HG03103 (cell line): Measurements from ENCODE around the gene HAUS3.
A peak's percentile ranks its signal among the peaks of the same experiment; 100 is the strongest.

Source experiments
- ATAC-seq: cut with Tn5 transposase; IDR thresholded peaks from one replicate; pipeline ENCODE4 v1.9.1; 2021; ENCODE audit warnings: low read depth; ENCODE audit not compliant: unreplicated experiment

The HAUS3 gene

GRCh38 chr4:2241410-2242353, at the start of gene HAUS3, which contains the start of gene POLN:
Gene HAUS3, minus strand, starts transcription at chr4:2242121. Its CDS starts 1,175 bp downstream, at chr4:2240946.
Gene POLN, minus strand, starts transcription at chr4:2242121. Its CDS starts 12,890 bp downstream, at chr4:2229231.
- peak; percentile 84 for ATAC-seq

DNA sequence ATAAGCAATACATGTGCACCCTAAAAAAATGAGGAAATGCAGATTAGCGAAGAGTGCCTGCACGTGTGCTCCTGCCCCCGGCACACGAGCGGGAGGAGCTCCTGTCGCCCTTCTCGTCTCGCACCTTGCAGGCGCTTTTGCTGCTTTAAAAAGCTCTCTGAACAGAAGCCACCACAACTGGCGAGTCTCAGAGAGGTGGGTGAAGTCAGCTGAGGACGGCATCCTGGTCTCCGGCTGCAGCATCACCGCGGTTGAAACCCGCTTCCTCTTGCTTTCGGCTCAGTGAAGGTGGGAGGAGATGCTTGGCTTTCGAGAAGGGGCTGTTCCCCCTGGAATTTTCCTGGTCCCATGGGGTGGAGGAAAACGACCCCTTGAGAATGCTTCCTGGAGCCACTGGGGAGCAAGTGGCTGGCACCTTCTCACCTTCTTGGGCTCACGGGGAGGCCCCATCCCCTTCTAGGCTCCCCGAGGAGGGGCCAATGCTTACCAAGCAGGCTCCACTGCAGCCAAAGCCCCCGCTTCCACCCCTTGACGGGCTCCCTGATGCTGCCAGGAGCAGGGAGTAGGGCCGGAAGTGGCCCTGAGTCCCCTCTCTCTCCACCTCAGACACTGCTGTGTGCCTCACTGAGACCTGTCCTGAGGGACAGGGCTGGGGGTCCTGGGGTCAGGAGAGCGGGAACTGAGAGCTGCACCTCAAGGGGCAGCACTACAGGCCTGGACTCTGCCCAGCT, 49.2 kb upstream of the HAUS3 start:
- ATAC-seq, result no peak

DNA sequence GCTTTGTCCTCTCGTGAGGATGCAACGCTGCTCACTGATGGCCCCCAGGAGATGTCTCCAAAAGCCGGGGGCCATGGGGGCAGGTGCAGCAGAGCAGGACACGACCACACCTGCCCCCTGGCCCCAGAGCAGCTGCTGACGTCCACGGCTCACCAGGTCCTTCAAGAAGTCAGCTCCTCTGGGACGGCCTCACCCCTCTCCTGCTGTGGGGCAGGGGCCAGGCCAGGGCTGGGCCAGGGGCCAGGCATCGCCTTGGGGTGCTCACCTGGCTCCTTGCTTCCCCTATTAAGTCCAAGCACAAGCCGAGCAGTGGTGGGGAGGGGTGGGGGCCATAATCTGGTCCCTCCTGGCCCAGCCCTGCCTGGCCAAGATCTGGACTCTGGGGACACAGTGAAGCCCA, 48.6 kb upstream of the HAUS3 start:
- no peak for ATAC-seq

DNA sequence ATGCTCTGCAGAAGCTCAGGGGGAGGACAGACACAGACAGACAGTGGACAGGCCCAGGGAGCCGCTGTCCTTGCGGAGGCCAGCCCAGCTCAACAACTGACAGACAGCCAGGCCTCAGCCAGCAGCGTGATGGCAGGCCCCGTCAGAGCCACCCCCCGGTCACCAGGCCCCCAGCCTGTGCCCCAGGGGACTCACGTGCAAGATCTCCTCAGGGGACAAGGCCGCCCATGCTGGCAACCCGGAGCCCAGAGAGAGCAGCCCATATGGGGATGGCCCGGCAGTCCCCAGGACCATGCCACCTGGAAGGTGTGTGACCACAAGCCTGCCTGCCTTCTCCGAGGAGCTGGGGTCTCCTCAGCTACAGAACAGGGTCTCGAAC, 48.0 kb upstream of the HAUS3 start:
- no peak for ATAC-seq

DNA sequence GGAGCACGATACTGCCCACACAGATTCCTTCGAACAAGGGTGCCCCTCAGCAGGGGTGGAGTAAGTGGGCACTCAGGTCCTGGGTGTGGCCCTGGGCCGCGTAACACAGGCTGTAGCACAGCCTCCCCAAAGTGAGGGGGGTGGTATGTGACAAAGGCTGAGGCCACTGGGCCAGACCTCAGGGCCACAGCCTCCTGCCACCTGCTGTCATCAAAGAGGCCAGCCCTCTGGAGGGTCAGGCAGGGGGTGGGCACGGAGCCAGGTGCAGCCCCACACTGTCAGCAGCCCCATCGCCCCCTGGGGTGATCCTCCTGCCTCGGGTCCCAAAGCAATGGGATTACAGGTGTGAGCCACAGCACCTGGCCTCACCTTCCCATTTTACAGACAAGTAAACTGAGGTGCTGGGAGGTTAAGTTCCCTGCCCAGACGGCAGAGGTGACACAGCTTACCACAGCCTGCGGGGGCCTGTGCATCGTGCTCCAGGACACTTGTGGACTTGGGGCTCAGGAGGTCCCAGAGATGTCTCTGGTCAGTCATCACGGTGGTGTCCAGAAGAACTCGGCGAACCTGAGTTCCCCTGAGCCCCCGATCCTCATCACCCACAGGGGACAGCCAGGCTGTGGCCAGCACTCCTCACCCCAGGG, 47.5 kb upstream of the HAUS3 start:
- ATAC-seq, result no peak

- ATAC-seq, result no peak
Measured at GRCh38 chr4:2288051-2288541, 46.2 kb upstream of the HAUS3 start.

- ATAC-seq, result no peak
Measured at GRCh38 chr4:2287594-2287915, 45.6 kb upstream of the HAUS3 start.

GRCh38 chr4:2286904-2287593, 45.1 kb upstream of the HAUS3 start:
- no peak for ATAC-seq

DNA sequence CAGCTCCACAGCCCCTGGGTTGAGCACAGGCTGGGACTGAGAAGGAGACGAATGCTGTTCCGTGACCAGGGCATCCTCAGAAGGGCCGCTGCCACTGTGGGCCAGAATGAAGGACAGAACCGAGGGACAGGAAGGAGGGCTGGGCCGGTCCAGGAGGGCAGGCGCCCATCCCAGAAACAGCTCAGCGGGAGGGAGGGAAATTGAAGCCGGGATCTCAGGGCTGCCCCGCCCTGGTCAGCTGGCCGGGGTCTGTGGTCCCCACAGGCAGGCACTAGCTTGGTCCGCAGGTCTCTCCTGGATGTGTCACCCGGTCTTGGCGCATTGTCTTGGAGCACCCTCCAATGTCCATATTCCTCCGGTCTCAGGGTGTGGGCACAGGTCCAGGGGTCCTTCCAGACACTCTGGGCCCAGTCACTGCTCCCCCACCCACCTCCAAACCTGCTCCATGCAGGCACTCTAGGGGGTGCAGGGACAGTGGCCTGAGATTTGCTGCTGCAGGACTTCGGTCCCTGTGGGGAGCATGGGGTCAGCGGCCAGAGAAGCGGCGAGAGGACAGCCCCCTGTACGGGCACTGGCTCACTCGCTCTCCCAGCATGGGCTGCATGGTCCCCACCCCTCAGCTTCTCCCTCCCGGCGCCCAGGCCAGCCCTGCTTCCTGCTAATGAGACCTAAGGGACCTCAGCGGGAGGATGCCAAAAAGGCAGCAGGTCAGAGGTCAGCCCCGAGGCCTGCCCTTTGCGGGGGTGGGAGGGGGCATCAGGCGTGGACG, 43.9 kb upstream of the HAUS3 start:
- no peak for ATAC-seq

DNA sequence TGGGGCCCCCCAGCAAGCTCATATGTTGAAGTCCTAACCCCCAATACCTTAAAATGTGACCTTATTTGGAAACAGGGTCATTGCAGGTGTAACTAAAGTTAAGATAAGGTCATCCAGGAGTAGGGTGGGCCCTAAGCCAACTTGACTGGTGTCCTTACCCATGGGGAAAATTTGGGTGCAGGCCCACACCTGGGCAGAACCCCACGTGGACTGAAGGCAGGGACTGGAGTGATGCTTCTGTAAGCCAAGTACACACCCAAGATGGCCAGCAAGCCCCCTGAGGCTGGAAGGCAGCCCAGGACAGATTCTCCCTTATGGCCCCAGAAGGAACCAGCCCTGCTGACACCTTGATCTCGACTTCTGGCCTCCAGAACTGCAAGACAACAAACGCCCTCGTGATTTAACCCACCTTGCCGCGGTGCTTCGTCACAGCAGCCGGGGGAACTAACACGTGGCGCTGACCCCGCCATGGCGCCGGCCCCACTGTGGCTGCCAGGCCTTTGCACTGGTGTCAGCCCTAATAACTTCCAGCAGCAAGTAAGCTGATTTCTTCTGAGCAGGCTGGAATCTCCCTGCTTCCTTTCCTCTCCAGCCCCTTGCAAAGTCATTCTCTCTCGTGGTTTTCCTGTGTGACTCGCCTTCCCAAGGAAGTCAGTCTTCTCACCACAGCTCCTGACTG, 43.2 kb upstream of the HAUS3 start:
- no peak for ATAC-seq

DNA sequence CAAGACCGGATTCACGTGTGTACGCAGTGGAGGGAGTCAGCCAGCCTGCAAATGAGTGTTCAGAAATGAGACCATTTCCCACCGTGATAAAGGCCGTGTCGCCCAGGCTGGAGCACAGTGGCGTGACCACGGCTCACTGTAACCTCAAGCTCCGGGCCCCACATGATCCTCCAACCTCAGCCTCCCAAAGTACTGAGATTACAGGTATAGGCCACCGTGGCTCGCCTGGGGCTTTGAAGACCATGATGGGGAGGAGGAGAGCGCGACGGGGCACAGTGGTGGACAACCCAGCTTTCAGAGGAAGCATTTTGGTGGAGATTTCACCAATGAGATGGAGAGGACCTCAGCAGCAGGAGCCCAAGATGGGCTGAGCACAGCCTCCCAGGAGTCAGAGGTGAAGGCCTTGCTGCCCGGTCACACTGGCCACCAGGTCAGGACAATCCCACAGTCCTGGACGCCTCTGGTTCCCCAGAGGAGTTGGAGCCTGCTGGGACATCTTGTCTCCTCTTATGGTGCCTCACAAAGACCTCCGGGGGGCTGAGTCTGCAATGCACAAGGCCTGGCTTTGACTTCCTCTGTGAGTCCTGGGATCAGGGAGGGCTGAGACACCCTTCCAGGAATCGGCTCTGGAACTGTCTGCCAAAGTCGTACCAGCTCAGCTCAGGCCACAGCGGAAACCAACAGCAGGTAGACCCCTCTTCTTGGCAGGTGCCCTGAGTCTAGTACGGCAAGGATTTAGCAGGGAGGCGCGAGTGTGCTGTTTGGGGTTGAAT, 42.4 kb upstream of the HAUS3 start:
- ATAC-seq, result no peak

DNA sequence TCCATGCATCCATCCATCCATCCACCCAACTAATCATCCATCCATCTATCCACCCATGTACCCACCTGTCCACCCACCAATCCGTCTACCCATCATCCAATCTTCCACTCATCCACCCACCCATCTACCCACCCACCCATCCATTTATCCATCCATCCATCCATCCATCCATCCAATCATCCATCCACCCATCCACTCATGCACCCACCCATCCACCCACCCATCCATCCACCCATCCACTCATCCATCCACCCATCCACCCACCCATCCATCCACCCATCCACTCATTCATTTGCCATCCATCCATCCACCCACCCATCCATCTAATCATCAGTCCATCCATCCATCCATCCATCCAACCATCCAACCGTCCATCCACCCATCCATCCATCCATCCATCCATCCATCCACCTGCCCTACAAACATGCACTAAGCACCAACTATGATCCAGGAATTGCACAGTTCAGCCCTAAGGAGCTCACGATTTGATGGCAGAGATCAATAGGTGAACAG, 41.3 kb upstream of the HAUS3 start:
- no peak for ATAC-seq

DNA sequence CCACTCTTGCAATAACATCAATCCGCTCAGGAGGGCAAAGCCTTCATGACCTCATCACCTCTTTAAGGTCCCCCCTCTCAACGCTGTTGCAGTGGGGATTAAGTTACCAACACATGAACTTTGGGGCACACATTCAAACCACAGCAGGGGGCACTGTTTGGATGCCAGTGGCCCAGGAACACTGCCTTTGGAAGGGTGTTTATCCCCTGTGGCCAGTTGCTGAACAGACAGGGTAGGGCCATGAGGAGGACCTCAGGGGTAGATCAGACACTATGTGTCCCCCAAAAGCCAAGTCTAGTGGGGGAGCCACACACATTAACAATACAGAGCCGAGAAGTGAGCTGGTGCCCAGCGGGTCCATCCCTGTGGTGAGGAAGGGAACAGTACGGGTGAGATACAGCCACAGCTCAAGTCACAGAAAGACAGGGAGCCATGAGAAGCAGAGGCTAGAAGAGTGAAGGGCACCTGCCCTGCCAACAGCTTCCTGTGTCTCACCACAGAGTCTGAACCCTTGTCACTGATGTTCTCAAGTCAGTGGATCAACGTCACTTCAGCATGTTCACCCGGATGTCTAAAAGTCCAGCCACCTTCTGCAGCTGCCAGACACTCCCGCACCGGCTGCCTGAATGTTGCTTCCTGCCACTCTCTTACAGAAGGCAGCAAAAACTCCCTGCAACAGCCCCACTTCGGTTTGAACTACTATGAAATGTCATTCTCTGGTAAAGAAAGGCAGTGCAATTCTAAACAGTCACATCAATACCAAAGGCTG, 39.8 kb upstream of the HAUS3 start:
- no peak for ATAC-seq

DNA sequence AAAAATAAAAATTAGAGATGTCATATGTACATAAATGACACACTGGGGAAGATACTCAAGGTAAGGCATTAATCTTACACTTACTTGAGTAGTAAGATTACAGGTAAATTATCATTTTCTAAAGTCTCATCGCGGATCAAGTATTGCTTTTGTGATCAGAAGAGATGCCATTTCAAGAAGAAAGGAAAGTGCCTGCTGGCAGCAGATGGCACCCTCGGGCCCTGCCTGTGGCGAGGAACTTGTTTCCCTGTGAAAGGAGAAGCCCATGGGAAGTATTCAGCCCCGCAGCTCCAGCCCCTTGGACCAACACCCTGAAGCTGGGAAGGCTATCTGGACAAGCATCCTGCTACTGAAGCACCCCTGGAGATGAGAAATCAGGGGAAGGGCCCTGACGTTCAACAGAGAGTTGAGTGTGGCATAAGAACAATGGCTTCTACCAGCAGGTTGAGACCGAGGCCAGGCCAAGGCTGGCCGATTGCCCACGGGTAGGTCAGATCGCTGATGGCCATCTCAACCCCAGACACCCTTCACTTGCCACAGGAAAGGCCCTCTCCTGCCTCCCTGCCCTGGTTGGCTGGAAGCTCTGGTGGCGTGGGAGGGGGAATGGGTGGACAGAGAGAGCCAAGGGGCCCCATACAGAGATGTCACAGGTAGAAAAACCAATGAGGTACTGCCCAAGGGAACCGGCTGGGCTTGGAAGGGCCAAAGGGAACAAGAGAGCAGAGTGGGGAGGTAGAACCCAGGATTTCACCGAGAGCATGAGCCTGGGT, 38.8 kb upstream of the HAUS3 start:
- no peak for ATAC-seq

DNA sequence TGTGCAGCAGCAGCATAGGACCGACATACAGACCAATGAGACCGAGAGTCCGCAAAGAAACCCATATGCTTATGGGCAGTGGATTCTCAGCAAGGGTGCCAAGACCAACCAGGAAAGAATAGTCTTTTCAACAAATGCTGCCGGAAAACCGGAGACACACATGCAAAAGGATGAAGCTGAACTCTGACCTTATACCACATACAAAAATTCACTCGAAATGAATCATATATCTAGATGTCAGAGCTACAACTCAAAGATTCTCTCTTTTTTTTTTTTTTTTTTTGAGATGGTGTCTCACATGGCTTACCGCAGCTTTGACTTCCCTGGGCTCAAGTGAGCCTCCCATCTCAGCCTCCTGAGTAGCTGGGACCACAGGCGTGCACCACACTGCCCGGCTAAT, 36.0 kb upstream of the HAUS3 start:
- ATAC-seq, result no peak

- no peak for ATAC-seq
Measured at GRCh38 chr4:2276581-2277325, 34.8 kb upstream of the HAUS3 start.
